Uterus (tissue), 4 donors: ENCODE results near the gene CALHM1. TPM values are rescaled to one million over a fixed set of nuclear protein-coding genes. Genes with fewer than 3 reads are reported as not detected.

Source experiments
- DNase-seq, 2 donors: peaks; one replicate each; pipeline ENCODE4 v3.0.0-alpha.2; 2019 to 2020
- H3K27ac ChIP-seq, 2 donors: fragments of 200-600 bp; sonication (generic); 1 replicate in 1 of 2; 2 replicates in 1 of 2; pipeline ENCODE4 v1.5.1; 2016 to 2018
- H3K27me3 ChIP-seq, 2 donors: fragments of 200-600 bp; sonication (generic); one replicate each; pipeline ENCODE4 v1.5.1; 2018 to 2019; ENCODE audit warnings: control low read depth in 1 of 2
- H3K36me3 ChIP-seq, 2 donors: fragments of 200-600 bp; sonication (generic); one replicate each; pipeline ENCODE4 v1.5.1; 2019; ENCODE audit warnings: control low read depth in 1 of 2
- H3K4me1 ChIP-seq, 2 donors: fragments of 200-600 bp; sonication (generic); one replicate each; pipeline ENCODE4 v1.5.1; 2018 to 2019; ENCODE audit warnings: control low read depth in 1 of 2
- H3K4me3 ChIP-seq, 2 donors: fragments of 200-600 bp; sonication (generic); 1 replicate in 1 of 2; 2 replicates in 1 of 2; pipeline ENCODE4 v1.5.1; 2018 to 2019; ENCODE audit warnings: mild to moderate bottlenecking in 1 of 2
- H3K9me3 ChIP-seq, 2 donors: fragments of 200-600 bp; sonication (generic); one replicate each; pipeline ENCODE4 v1.5.1; 2019; ENCODE audit warnings: control low read depth in 1 of 2
- POLR2A ChIP-seq, 2 donors: fragments of 450-650 bp; IDR thresholded peaks; one replicate each; pipeline ENCODE4 v1.6.1; 2016; ENCODE audit warnings: antibody characterized with exemption in 2 of 2, mild to moderate bottlenecking in 1 of 2, moderate library complexity in 1 of 2
- intact Hi-C: fragments of 100-400 bp; cut with DNase I; formaldehyde crosslinking; loops from one replicate; pipeline ENCODE4 v1.15.1; 2023; ENCODE audit warnings: low total_unique reads
- total RNA-seq, 4 donors: library from RNA; depleted of rRNA in 3 of 4; stranded (reverse); fragments of >200 nt in 3 of 4; gene quantifications; one replicate each; pipeline versions ENCODE4 v1.1.0 to v1.2.4, GENCODE V29; 2014 to 2023
- TF ChIP-seq, protein P1 (sequence below), 4 experiments: fragments of 200-600 bp in 2 of 4; fragments of 450-650 bp in 2 of 4; sonication (generic) in 2 of 4; IDR thresholded peaks; one replicate each; pipeline ENCODE4 v1.5.1; 2016 to 2019; ENCODE audit warnings: antibody characterized with exemption in 4 of 4, mild to moderate bottlenecking in 2 of 4, moderate library complexity in 1 of 4
- donor health status: DM: yes; HTN: yes; CAD: no.

CALHM1 gene
- total RNA-seq, 4 donors from 2014 or later = not detected

DNA sequence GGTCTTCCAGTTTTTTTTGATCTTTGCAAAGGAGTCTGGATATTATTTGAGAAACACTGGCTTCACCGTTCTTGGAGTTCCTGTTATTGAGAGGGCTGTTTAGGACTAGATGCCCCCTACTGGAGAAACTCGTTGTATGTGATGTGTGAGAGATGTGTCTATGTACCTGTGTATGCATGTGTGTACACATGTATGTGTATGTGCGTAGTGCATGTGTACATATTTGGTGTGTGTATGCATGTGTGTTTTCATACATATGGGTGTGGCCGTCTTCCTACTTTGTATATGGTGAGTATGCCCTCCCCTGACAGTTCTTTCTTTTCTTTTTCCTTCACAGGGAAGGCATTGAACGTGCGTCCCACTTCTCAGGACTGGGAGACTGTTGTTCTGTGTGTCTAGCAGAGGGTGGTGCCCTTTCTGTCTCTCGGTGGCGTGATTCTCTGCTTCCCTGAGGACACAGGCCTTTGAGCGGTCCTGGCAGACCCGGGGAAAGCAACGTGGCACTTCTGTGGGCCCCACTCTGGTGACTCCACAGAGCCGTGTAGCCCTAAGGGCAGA is 23.4 kb upstream of the CALHM1 start:
- H3K4me3 ChIP-seq = no peak overlapping the region
- intact Hi-C loops = loop anchor here (5.0 to 10.0 kb wide), 2 partner anchors 65 to 203 kb away; no protein-coding TSS in a partner anchor
- TF ChIP-seq, protein P1, sequence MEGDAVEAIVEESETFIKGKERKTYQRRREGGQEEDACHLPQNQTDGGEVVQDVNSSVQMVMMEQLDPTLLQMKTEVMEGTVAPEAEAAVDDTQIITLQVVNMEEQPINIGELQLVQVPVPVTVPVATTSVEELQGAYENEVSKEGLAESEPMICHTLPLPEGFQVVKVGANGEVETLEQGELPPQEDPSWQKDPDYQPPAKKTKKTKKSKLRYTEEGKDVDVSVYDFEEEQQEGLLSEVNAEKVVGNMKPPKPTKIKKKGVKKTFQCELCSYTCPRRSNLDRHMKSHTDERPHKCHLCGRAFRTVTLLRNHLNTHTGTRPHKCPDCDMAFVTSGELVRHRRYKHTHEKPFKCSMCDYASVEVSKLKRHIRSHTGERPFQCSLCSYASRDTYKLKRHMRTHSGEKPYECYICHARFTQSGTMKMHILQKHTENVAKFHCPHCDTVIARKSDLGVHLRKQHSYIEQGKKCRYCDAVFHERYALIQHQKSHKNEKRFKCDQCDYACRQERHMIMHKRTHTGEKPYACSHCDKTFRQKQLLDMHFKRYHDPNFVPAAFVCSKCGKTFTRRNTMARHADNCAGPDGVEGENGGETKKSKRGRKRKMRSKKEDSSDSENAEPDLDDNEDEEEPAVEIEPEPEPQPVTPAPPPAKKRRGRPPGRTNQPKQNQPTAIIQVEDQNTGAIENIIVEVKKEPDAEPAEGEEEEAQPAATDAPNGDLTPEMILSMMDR (IDR thresholded peaks at IDR 0.05) = peak; percentile 56 to 78 (median 61)
- no peak for TF ChIP-seq POLR2A (IDR thresholded peaks at IDR 0.05)
- H3K27me3 ChIP-seq = no peaks in the 10 kb centered on the region
- no peaks in the 10 kb centered on the region for H3K9me3 ChIP-seq
- no peak for DNase-seq
- H3K4me1 ChIP-seq = peaks cover 0 to 4% of the 10 kb centered on the region in 2 donors
- no peaks in the 10 kb centered on the region for H3K36me3 ChIP-seq
- peak overlapping the region in 1 of 2 donors; percentile 17 for H3K27ac ChIP-seq

DNA sequence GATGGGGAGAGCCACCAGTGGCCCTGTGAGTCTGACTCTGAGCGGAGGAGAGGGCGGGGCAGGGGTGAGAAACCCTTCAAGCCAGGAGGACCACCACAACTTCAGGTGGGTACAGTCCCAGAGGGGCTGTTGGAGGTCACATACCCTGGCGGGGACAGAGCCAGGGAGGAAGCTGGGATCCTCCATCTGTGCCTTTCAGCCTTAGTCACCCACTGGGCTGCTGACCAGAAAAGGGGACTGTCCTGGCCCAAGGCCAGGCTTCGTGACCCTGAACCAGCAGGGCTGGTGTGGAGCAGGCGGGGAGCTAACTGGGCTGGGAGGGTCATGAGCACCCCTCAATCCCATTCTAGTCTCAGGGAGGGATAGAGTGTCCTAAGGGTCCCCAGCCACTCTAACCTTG is 21.8 kb upstream of the CALHM1 start:
- no peak for DNase-seq
- Histone ChIP-seq H3K27ac (no peak overlapping the region), H3K4me3 (no peak overlapping the region), H3K9me3 (no peaks in the 10 kb centered on the region), H3K27me3 (no peaks in the 10 kb centered on the region), H3K4me1 (peaks cover 0 to 4% of the 10 kb centered on the region in 2 donors), H3K36me3 (no peaks in the 10 kb centered on the region)
- intact Hi-C loops = loop anchor here (5.0 to 10.0 kb wide), 2 partner anchors 63 to 204 kb away; no protein-coding TSS in a partner anchor
- no peak for TF ChIP-seq POLR2A (IDR thresholded peaks at IDR 0.05)
- TF ChIP-seq, protein P1 (IDR thresholded peaks at IDR 0.05) = no peak

DNA sequence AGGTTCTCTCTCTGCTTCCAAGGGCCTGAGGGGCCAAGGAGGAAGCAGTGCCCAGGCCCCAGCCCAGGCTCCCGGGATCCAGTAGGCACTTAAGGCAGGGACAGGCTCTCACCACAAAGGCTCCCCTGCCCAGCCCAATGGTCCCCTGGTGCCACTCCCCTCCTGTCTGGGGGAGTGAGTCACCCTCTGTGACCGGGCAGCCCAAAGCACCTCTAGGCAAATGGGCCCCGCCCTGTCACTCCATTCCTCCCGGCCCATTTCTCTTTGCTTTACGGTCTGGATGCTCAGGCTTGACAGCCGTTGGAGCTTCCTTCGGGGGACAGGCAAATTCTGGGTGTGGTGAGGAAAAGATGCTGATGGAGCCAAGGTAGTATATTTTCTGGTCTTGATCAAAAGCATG is 20.4 kb upstream of the CALHM1 start, which contains the start of gene CALHM3:
Gene CALHM3, minus strand, starts transcription at position 106 of the 400 bp plus-strand sequence. CDS start 208 bp downstream, outside the sequence.
- H3K4me3 ChIP-seq = no peak within 1 kb of the TSS
- TF ChIP-seq POLR2A (IDR thresholded peaks at IDR 0.05) = no peak
- no peaks in the 10 kb centered on the region for H3K9me3 ChIP-seq
- intact Hi-C loops = no loop called here
- H3K27me3 ChIP-seq = no peaks in the 10 kb centered on the region
- H3K27ac ChIP-seq = no peak within 1 kb of the TSS
- H3K36me3 ChIP-seq = no peaks in the 10 kb centered on the region
- H3K4me1 ChIP-seq = no peaks in the 10 kb centered on the region
- DNase-seq = no peak

DNA sequence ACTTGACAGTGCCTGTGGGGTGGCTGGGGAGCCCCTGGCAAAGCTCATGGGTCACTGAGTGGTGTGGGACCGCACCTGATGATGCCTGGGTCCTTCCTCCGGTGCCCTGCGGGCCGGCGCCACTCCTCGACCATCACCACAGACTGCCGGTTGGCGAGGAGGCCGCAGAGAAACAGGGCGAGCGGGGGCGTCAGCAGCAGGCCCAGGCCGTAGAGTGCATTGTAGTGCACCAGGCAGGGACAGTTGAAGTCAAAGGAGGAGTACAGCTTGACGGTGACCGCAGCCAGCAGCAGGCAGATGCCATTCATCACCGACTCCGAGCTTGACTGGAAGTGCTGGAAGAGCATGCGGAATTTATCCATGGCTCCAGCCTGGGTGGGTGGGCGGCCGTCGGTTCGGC is 20.0 kb upstream of the CALHM1 start:
- Histone ChIP-seq H3K27me3 (no peaks in the 10 kb centered on the region), H3K4me1 (no peaks in the 10 kb centered on the region), H3K36me3 (no peaks in the 10 kb centered on the region), H3K9me3 (no peaks in the 10 kb centered on the region), H3K27ac (no peak overlapping the region), H3K4me3 (no peak overlapping the region)
- DNase-seq = no peak
- intact Hi-C loops = no loop called here
- TF ChIP-seq POLR2A (IDR thresholded peaks at IDR 0.05) = no peak

DNA sequence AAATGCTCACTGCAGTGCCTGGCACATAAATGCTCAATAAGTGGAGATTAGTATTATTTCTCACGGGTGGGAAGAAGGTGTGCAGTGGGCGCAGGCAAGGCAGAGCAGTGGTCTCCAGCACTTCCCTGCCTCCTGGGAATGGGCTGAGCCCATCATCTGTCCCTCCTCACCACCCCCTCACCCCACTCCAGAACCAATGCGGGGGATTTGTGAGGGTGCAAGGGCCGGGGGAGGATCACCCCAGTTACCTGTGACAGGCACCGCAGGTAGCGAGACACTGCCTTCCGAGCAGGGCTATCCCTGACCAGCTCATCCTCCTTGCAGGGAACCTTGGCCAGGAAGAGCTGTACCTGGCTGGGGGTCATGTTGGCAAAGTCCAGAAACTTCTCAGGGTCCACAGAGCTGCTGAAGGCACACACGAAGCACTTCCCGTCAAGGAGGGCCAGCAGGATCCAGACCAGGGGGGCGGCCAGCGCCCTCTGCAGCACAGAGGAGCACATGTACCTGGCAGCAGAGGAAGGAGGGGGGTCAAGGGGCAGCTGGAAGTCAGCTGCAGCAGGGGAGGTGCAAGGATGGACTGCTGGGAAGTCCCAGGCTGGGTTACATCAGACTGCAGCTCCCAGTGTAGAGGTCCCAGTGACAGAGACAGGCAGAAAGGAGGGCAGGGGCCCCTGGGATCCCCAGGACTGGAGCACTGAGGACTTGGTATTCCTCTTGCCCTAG is 17.5 kb upstream of the CALHM1 start:
- intact Hi-C loops = no loop called here
- no peak for DNase-seq
- H3K4me3 ChIP-seq = no peak overlapping the region

More for the DNA sequence above, 17.5 kb upstream of the CALHM1 start:
- H3K4me1 ChIP-seq = no peaks in the 10 kb centered on the region
- H3K9me3 ChIP-seq = no peaks in the 10 kb centered on the region
- no peaks in the 10 kb centered on the region for H3K27me3 ChIP-seq
- no peaks in the 10 kb centered on the region for H3K36me3 ChIP-seq
- TF ChIP-seq POLR2A (IDR thresholded peaks at IDR 0.05) = no peak
- TF ChIP-seq, protein P1 (IDR thresholded peaks at IDR 0.05) = no peak
- H3K27ac ChIP-seq = no peak overlapping the region
